ENCODE results near the gene ITGB3.
"Not testable (repeated sequence)": the region's sequence is repeated elsewhere in the genome, so short reads cannot be mapped to it uniquely, and the experiment has no call there.

ITGB3 gene

DNA sequence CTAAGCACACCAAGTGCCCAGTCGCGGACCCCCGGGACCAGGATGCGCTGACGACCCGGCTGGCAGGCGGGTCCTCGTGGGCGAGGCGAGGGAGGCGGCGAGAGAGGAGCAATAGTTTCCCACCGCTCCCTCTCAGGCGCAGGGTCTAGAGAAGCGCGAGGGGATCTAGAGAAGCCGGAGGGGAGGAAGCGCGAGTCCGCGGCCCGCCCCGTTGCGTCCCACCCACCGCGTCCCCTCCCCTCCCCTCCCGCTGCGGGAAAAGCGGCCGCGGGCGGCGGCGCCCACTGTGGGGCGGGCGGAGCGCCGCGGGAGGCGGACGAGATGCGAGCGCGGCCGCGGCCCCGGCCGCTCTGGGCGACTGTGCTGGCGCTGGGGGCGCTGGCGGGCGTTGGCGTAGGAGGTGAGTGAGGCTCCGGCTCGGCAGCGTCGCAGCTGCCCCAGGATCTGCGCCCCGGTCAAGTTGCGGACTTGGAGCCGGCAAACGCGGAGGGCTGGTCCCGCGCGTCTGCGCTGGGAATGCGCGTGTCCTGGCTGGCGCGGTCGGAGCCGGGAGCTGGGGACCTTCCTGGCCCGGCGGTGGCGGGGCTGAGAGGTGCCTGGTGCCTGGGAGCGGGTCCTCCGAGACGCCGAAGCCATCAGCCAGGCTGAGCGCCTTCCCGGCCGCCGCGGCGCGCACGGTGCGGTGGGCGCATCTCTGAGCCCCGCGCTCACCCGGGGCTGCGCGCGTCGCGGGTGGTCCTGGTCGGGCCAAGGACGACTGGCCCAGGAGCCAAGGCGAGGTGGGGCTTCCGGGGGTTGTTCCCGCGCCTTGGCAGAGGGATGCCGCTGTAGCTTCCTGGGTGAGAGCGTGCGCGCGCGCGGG, at the start of gene ITGB3:
TSS of gene ITGB3 (plus strand) at position 287 of the 862 bp plus-strand sequence. CDS start at position 322, 35 bp downstream.
- DNase-seq: peak; percentile 49

DNA sequence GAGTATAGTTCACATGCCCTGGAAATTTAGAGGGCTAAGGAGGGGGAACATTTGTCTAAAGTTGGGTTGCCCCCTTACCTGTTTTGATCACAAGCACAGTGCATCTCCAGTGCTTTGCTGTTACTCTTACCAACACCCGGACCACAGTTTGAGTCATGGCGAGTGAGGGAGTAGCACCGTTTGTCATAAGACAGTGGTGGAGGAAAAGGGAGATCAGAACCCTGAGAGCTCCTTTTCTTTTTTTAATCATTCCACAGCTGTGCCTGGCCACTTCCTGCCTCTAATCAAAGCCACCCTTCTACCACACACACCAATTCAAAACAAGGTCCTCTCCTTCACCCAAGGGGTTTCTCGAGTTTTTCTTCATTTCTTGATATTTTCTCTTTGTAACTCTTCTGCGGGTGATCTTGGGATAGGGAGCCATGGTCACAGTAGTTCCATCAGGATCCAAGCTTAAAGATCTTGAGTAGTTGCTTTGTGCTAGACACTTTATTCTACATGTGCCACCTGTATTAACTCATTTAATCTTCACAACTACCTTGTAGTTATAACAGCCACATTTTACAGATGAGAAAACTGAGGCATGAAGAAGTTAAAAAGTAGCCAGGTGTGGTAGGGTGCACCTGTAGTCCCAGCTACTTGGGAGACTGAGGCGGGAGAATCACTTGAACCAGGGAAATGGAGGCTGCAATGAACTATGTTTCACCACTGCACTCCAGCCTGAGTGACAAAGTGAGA, 49.5 kb upstream of the ITGB3 start:
- no peak for DNase-seq

DNA sequence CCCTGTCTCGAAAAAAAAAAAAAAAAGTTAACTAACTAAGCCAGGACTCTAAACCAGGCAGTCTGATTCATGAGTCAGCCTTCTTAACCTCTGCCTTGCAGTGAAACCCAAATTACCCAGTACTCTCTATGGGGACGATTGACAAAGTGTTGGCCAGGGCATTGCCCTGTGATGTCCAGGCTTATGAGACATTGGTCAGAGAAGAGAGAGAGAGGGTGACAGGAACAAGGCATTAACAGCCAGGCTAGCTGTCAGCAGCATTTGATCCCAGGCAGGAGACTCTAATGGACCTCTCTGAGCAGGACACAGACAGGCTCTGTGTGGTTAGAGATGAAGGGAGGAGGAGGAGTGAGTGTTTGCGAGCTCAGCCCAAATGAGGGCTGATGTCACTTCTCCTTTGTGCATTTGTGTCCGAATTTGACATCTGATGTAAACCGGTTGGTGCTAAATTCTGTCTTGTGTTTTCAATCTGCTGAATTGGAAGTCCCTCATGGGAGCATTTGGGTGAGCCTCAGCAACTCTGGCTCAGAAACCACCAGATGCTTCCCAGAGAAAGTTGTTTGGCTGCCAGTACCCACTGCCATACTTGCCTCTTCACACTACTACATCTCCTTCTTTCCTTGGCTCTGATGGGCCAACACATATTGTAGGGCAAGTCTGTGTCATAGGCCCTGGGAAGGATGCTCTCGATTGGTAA, 48.8 kb upstream of the ITGB3 start:
- DNase-seq: no peak

DNA sequence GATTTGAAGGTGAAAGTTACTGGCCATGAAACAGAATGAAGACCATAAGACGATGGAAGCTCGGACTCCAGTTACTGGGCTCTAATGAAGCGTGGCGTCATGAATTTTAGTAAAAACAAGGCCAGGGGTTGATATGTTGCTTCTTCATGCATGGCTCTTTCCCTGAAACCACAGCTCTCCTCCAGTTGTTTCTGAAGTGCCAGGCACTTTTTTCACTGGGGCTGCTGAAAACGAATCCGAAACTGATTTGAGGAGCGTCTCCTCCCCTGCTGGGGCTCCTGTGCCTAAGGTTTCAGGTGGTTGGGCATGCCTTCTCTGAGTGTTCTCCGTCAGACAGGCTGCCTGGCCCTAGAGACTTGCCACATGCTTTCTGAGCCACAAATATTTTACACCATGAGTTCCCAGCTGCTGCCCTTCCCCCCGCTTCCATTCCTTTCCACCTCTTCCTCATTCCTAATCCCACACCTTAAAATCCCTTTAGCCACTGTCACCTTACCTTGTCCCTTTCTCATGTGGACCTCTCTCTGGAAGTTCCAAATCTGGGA, 48.1 kb upstream of the ITGB3 start:
- no peak for DNase-seq

DNA sequence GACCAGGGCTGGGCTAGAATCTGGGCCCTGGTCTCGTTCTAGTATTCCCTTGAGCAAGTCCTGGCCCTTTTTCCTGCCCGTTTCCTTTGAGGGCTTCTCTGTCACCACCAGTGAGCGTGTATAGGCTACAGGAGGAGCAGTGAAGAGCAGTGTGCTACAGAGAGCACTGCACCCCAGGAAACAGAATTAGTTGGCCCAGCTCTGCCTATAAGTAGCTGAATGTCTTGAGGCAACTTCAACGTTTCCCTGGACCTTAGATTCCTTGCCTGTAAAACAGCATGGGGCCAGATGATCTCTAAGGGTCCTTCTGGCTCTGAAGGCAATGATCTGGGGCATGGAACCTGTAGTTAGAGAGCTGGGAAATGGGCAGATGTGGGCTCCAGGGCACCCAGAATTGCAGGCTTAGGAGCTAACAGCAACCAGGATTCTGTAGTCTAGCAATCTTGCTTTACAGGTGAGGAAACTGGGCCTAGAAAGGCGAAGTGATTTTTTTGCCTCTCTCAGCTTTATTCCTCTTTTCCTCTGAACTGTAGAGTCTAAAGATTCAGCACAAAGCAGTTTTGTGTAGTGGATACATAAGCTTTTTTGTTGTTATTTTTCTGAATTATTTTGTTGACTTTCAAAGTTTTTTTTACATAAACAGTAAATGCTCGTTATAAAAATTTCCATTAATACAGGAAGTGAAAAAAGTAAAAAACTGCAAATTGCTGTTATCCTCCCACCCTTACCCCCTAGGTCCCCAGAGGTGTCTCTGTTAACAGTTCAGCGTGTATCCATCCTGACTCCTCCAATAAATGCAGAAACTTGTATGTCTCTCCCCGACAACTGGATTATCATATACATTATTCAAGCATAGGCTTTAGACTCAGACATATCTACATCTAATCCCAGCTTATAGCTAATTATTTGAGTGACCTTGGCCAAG, 46.2 kb upstream of the ITGB3 start:
- no peak for DNase-seq

DNA sequence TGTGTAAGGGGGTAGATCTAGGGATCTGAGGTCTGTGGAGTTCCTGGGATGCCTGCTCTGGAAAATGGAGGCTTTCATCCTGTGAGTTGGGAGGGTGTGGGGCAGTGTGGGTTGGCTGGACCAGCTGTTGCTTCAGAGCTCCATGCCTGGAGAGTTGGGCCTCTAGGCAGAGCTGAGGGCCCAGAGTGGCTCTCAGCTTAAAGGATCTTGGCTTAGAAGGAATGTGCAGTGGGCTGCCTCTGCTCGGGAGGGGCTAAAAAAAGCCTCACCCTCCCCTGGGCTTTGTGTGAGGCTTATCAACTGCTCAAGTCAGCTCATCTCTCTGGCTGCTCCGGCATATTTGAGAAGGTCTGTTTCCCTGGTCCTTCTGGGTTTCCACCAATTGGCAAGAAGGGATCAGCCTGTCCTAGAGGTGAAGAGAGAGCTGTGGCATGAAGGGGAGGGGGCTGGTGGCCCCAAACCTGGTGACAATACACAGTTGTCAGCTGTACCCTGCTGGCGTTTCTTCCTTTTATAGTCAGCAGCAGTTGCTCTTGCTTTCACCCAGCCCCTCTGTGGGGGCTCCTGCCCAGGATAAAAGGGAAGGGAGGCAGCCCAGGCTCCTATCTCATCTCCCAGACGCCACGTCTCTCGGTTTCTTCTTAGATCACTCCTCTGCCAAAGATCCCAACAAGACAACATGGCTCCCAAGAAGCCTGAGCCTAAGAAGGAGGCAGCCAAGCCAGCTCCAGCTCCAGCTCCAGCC, 44.7 kb upstream of the ITGB3 start, which contains the start of gene MYL4:
TSS of gene MYL4 (plus strand) at position 605 of the 745 bp plus-strand sequence. CDS start at position 680, 75 bp downstream.
- DNase-seq: no peak

DNA sequence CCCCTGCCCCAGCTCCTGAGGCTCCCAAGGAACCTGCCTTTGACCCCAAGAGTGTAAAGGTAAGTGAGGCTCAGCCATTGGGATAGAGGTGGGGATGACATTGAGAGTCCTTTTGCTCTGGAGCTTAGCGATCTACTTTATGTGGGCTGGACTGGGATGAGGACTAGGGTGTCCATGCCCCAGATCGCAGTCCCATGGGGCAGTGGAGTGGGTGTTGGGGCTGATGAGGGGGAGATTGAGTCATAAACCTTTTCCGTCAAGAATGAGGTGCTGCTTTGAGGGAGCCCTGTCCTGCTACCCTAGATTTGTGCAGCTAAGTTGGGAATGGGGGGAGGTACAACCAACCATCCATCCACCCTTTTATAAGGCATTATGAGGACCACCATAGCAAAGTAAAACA, 44.1 kb upstream of the ITGB3 start:
- no peak for DNase-seq

DNA sequence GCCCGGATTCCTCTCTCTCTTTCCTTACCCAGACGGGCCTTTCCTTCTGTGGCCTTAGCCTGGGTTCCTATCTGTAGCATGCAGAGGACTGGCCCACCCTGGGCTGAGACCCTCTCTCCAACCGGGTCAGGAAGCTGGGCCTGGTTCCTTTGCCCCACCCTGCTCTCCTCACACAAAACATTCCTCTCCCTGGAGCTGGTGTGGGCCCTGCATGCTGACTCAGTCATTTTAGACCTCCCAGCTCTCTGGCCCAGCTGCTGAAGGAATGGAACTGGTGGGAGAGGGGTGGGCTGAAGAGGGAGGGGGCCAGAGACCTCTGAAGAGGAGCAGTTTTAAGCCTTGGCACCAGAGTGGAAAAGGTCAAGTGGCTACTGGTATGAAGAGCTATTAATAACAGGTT, 43.5 kb upstream of the ITGB3 start:
- DNase-seq: no peak

DNA sequence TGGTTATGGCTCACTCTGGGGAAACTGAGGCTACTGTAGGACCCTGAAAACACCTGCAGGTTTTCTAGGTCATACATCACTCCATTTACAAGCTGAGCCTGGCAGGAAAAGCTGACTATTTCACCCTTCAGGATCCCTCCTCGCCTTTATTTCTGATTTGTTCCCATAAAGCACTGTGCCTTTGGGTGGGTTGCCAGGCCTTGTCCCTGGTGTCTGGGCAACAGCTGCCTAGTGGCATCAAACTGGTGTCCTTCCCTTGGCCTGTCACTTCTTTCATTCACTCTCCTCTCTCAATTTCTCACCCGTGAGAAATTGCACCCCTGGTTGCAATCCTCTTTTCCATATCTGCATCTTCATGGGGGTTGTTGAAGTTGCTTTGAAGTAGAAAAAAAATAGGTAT, 42.8 kb upstream of the ITGB3 start:
- no peak for DNase-seq

DNA sequence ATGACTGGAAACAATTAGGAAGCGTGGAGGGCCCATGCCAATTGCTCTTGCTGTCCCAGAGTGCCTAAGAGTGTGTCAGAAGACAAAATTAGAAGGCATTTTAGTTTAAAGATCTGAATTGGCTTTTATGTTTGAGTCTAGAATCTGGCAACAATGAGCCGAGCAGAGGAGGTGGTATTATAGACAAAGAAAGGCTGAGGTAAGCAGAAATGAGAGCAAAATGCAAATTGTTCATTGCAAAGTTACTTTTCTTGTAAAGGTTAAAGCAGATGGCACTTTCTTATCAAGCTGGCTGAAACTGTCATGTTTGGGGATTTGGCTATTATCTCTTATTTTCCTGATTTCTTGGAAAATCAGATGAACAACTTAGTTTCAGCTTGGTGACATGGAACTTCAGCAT, 41.2 kb upstream of the ITGB3 start:
- no peak for DNase-seq

DNA sequence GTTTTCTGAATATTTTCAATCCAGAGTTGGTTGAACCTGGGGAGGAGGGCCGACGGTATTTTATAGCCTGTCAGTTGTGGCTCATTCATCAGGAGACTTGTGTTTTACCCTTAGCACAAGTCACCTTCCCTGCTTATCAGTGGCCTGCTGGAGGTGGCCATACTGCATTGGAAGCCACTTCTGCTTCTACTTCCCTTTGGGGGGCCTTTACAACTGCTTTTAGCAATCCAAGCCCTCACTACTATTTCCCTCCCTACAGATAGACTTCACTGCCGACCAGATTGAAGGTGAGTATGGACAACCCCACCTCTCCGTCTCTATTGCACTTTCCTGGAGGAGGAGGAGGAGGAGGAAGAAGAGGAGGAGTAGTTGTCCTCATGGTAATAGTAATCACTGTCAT, 40.1 kb upstream of the ITGB3 start:
- no peak for DNase-seq

DNA sequence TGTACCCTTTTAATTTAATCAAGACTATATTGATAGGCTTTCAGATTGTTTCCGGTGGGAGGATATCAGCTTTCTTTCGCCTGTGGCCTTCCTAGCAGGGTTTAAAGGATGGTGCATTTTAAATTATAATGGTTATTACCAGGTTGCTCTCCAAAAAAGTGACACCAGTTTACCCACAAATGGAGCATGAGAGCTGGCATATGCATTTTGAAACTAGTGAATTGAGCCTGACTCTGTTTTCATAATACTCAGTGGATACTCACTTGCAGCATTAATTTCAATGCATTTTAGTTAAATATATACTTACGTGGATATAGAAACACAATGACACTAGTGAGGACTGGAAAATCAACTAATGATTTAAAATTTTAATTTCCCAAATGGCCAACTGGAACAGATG, 38.7 kb upstream of the ITGB3 start:
- no peak for DNase-seq

DNA sequence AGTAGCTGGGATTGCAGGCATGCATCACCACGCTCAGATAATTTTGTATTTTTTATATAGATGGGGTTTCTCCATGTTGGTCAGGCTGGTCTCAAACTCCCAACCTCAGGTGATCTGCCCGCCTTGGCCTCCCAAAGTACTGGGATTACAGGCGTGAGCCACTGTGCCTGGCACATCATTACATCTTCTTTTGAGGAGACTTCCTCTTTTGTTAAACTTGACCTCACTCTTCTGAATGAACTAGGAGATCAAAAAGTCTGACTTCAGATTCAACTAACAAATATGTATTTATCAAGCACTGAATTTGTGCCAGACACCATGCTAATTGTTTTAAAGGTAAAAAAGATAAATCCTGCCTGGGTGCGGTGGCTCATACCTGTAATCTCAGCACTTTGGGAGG, 36.8 kb upstream of the ITGB3 start:
- not testable (repeated sequence) for DNase-seq

DNA sequence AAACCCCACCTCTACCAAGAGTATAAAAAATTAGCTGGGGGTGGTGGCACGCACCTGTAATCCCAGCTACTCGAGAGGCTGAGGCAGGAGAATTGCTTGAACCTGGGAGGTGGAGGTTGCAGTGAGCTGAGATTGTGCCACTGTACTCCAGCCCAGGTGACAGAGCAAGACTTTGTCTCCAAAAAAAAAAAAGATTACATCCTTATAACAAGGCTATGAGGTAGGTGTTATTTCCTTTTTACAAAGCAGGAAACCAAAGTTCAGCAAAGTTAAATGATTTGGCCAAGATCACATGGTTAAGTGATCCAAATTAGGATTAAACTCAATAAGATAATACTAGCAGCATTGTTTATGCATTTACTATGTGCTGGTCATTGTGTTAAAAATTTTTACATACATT, 36.3 kb upstream of the ITGB3 start:
- DNase-seq: not testable (repeated sequence)

DNA sequence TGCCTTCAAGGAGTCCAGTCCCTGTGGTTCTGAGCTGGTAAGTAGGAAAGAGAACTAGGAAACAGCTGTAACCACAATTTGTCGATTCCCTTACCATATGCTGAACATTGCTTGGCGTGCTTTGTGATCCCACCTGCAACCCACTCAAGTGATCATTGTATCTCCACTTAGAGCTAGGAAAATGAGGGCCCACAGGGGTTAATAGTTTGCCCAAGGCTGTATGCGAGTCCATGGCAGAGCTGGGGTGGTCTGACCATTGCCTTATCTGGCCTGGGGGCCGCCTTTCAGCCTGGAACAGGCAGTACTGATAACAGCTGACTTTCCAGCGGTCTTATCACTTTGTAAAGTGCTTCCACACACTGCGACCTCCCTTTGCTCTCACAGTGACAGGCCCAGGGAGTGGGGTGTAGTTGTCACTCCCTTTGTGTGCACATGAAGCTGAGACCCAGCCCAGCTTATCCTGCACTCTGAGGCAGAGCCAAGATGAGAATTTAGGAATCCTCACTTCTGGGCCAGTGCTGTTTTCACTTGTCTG, 34.7 kb upstream of the ITGB3 start:
- peak; percentile 34 for DNase-seq

DNA sequence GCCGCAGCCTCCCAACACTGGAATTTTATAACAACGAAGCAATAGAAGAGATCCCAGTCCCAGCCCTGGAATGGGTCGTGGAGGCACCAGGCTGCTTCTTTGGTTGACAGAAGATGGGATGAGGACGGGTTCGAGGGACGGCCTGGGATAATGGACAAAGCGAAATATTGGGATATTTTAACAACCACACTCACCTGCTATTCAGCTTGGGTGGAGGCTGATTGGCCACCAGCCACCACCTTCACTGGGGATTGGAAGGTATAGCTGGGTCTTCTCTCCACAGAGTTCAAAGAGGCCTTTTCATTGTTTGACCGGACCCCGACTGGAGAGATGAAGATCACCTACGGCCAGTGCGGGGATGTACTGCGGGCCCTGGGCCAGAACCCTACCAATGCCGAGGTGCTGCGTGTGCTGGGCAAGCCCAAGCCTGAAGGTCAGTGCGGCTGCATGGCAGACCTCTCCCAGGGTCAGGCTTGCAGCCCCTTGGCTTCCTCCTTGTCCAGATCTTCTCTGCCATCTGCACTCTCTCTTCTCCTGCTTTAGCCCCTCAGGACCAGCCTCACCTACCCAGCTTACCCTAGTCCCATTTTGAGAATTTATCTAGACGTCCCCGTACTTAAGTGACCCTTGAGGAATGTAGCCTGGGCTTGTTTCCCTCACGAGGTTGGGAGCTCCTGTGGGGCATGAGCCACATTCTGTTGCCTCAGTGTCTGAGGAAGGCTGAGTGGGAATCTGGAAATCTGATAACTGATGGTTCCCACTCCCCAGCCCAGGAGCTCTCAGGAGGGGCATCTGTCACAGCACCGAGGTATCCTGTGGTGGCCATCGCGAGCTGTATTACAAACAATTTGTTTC, 33.8 kb upstream of the ITGB3 start:
- DNase-seq: no peak

DNA sequence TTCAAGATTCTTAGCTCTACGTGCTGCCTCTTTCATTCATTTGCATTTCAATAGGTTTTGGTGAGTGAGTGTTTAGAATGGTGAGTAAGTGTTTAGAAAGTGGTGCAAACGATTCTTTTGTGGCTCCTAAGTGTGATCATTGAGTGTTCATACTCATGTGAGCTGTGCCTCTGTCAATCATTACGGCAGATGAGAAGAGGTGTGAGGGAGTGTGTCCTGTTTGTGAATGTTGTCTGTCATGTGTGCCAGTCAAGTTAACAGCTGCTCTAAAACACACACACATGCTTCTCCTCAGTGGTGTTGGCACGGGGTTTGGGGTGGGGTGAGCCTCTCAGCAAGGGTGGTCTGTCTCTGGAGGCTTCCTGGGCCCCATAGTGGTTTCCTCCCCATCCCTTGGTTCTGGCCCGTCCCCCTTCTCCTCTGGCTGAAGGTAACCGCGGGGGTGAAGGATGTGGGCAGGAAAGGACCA, 33.1 kb upstream of the ITGB3 start:
- peak; percentile 19 for DNase-seq

DNA sequence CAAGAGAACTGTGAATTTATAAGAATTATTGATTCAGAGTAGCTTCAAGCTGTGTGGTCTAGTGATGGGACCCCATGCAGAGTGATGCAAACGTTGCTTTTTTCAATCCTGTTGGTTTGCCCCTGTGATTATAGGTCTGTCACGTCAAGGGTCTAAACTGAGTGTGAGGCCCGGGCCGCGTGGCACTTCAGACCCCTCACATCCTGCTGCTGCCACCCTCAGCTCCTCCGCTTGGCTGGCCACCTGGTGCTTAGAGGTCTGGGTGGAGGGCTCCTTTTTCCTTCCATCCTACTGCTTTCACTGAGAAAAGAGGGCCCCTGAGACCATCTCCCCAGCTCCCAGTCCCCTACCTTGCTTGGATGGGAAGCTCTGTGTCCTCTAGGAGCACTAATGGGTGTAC, 32.5 kb upstream of the ITGB3 start:
- no peak for DNase-seq

DNA sequence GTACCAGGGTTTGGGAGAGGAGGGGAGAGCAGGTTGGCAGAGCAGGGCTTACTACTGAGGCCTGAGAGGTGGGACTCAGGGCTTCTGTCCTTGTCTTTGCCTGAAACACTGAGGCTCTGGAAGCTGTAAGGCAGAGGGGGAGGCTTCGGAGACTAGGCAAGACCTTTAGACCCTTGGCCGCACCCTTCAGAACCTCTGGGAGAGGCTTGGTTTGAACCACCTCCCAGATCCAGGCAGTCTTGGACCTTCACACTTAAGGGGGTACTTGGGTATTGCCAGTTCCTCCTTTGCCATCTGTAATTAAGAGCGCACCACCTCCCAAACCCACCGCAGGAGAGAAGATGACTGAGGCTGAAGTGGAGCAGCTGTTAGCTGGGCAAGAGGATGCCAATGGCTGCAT, 31.6 kb upstream of the ITGB3 start:
- no peak for DNase-seq

DNA sequence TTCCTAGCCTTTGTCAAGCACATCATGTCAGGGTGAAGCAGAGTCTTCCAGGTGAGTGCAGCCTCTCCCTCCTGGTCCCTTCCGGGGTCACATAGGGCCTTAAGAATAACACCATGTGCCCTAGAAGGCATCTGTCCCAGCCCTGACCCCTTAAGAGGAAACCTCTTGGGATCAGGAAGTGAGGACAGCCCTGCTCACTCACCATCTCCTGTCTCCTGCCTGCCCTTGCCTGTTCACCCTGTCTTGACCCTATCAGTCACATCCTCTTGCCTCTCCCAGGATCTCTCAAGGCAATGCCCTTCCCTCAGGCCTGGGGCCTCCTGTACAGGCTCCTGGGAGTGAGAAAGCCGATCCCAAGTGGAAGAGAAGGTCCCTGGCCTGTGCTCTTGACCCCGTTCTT, 30.6 kb upstream of the ITGB3 start:
- no peak for DNase-seq

Data from GDM1 (cell line).